Measurements from ENCODE around the gene AGPAT2.

AGPAT2 gene

GRCh38 chr9:136695955-136696354 is 8.7 kb upstream of the AGPAT2 start:
- in situ Hi-C loops (cut with MboI; ENCODE audit: low pct_unique_long_range_greater_than_20kb, low sequenced_read_pairs, unreplicated experiment), result no loop called here
- TF ChIP-seq CTCF (IDR thresholded peaks at IDR 0.05; ENCODE audit: extremely low read depth, insufficient read depth, missing control alignments), result no peak
- DNase-seq (ENCODE audit: low spot score), result no peak

GRCh38 chr9:136695435-136695895 is 8.2 kb upstream of the AGPAT2 start:
- TF ChIP-seq CTCF (IDR thresholded peaks at IDR 0.05; ENCODE audit: extremely low read depth, insufficient read depth, missing control alignments), result no peak
- in situ Hi-C loops (cut with MboI; ENCODE audit: low pct_unique_long_range_greater_than_20kb, low sequenced_read_pairs, unreplicated experiment), result no loop called here
- DNase-seq (ENCODE audit: low spot score), result no peak

- DNase-seq (ENCODE audit: low spot score), result no peak
- no peak for TF ChIP-seq CTCF (IDR thresholded peaks at IDR 0.05; ENCODE audit: extremely low read depth, insufficient read depth, missing control alignments)
- in situ Hi-C loops (cut with MboI; ENCODE audit: low pct_unique_long_range_greater_than_20kb, low sequenced_read_pairs, unreplicated experiment), result no loop called here
These were observed 7.6 kb upstream of the AGPAT2 start for GRCh38 chr9:136694872-136695247.

- DNase-seq (ENCODE audit: low spot score), result peak; percentile 78
These were observed 7.1 kb upstream of the AGPAT2 start for GRCh38 chr9:136694163-136694871.

GRCh38 chr9:136693490-136694162 is 6.4 kb upstream of the AGPAT2 start:
- no peak for TF ChIP-seq CTCF (IDR thresholded peaks at IDR 0.05; ENCODE audit: extremely low read depth, insufficient read depth, missing control alignments)
- in situ Hi-C loops (cut with MboI; ENCODE audit: low pct_unique_long_range_greater_than_20kb, low sequenced_read_pairs, unreplicated experiment), result no loop called here
- no peak for DNase-seq (ENCODE audit: low spot score)

More at GRCh38 chr9:136694163-136694871, 7.1 kb upstream of the AGPAT2 start:
- peak; percentile 67 for TF ChIP-seq CTCF (IDR thresholded peaks at IDR 0.05; ENCODE audit: extremely low read depth, insufficient read depth, missing control alignments)
- in situ Hi-C loops (cut with MboI; ENCODE audit: low pct_unique_long_range_greater_than_20kb, low sequenced_read_pairs, unreplicated experiment), result no loop called here

- no peak for TF ChIP-seq CTCF (IDR thresholded peaks at IDR 0.05; ENCODE audit: extremely low read depth, insufficient read depth, missing control alignments)
- DNase-seq (ENCODE audit: low spot score), result no peak
- in situ Hi-C loops (cut with MboI; ENCODE audit: low pct_unique_long_range_greater_than_20kb, low sequenced_read_pairs, unreplicated experiment), result no loop called here
These were observed 5.9 kb upstream of the AGPAT2 start for GRCh38 chr9:136693135-136693489.

Data from GM13977 (cell line).